Ramos (cell line): ENCODE measurements around the gene SUPT5H.

ENCODE experiments used
- in situ Hi-C: fragments of 300-500 bp; cut with MboI; formaldehyde crosslinking; loops from one replicate; pipeline ENCODE4 v1.14.3; 2022; ENCODE audit warnings: low sequenced_read_pairs; ENCODE audit not compliant: unreplicated experiment

SUPT5H gene

GRCh38 chr19:39512988-39513387 lies 67.6 kb downstream of the SUPT5H start:
- in situ Hi-C loops, result no loop called here

- in situ Hi-C loops, result no loop called here
These were observed 69.6 kb downstream of the SUPT5H start, which contains the start of gene SELENOV for GRCh38 chr19:39514840-39515550. SELENOV (plus strand) TSS chr19:39515139; CDS start chr19:39515213, 74 bp downstream.

- in situ Hi-C loops, result no loop called here
These were observed 70.3 kb downstream of the SUPT5H start for GRCh38 chr19:39515551-39516191.

GRCh38 chr19:39516270-39516669 lies 70.9 kb downstream of the SUPT5H start:
- in situ Hi-C loops, result no loop called here

- in situ Hi-C loops, result no loop called here
These were observed 72.0 kb downstream of the SUPT5H start for GRCh38 chr19:39517432-39517831.

- in situ Hi-C loops, result no loop called here
These were observed 73.1 kb downstream of the SUPT5H start for GRCh38 chr19:39518458-39518857.

- in situ Hi-C loops, result no loop called here
These were observed 73.6 kb downstream of the SUPT5H start for GRCh38 chr19:39518975-39519374.

- in situ Hi-C loops, result no loop called here
These were observed 75.4 kb downstream of the SUPT5H start for GRCh38 chr19:39520541-39521484.

GRCh38 chr19:39524495-39524894 lies 79.1 kb downstream of the SUPT5H start:
- in situ Hi-C loops, result no loop called here

- in situ Hi-C loops, result loop anchor here (25.0 kb wide), 1 partner anchor 313 kb away; the partner anchor contains the start of gene SYCN
These were observed 79.8 kb downstream of the SUPT5H start for GRCh38 chr19:39525205-39525604.
